GM12878 (cell line): ENCODE measurements around the gene KRTAP4-16.

Source experiments
- ASH2L ChIP-seq: fragments of 300-600, 200-600 bp; sonication (generic); IDR thresholded peaks from 2 replicates; pipeline ENCODE4 v1.6.1; 2017; ENCODE audit warnings: low read depth, mild to moderate bottlenecking, borderline replicate concordance
- CBFB ChIP-seq: IDR thresholded peaks from 2 replicates; pipeline ENCODE4 v1.6.1; 2016; ENCODE audit warnings: antibody characterized with exemption, low read depth
- CHD2 ChIP-seq: IDR thresholded peaks from 2 replicates; pipeline ENCODE4 v1.6.1; 2011; ENCODE audit warnings: low read depth, low read length, improper control_type of control experiment, borderline replicate concordance
- CREB1 ChIP-seq: IDR thresholded peaks from 2 replicates; pipeline ENCODE4 v1.6.1; 2012; ENCODE audit warnings: low read depth, mild to moderate bottlenecking, inconsistent platforms
- FOXK2 ChIP-seq: fragments of 450-650 bp; IDR thresholded peaks from 2 replicates; pipeline ENCODE4 v1.6.1; 2017; ENCODE audit warnings: mild to moderate bottlenecking, moderate library complexity
- FOXM1 ChIP-seq: IDR thresholded peaks from 2 replicates; pipeline ENCODE4 v1.6.1; 2012; ENCODE audit warnings: low read depth, mild to moderate bottlenecking, inconsistent platforms, low read length, moderate library complexity
- JUND ChIP-seq: IDR thresholded peaks from 2 replicates; pipeline ENCODE4 v1.6.1; 2012; ENCODE audit warnings: low read depth, mild to moderate bottlenecking, low read length, improper control_type of control experiment, moderate library complexity
- MXI1 ChIP-seq: fragments of 150-350 bp; IDR thresholded peaks from 2 replicates; pipeline ENCODE4 v1.6.1; 2011; ENCODE audit warnings: low read depth, mild to moderate bottlenecking, inconsistent platforms, low read length, improper control_type of control experiment
- NFYB ChIP-seq: IDR thresholded peaks from 2 replicates; pipeline ENCODE4 v1.6.1; 2011; ENCODE audit warnings: low read depth, mild to moderate bottlenecking, low read length, improper control_type of control experiment, moderate library complexity; ENCODE audit not compliant: insufficient read depth
- POLR2A ChIP-seq: IDR thresholded peaks from 2 replicates; pipeline ENCODE4 v1.6.1; 2011; ENCODE audit warnings: low read depth, mild to moderate bottlenecking, low read length
- REST ChIP-seq: IDR thresholded peaks from 2 replicates; pipeline ENCODE4 v1.6.1; 2012; ENCODE audit warnings: mild to moderate bottlenecking, low read depth, low read length

GRCh38 chr17:41098042-41098441 lies 4.0 kb downstream of the KRTAP4-16 start, which contains the start of gene KRTAP4-8:
- no peak for TF ChIP-seq CHD2
- no peak for TF ChIP-seq POLR2A
- no peak for TF ChIP-seq FOXK2
- no peak for TF ChIP-seq NFYB
- TF ChIP-seq JUND, result no peak
- no peak for TF ChIP-seq CBFB
- no peak for TF ChIP-seq ASH2L
- TF ChIP-seq CREB1, result no peak
- TF ChIP-seq MXI1, result no peak
- no peak for TF ChIP-seq FOXM1
- no peak for TF ChIP-seq REST
